Kidney tubule cell (primary cell): ENCODE data around the gene ZNF101.
A peak's percentile ranks its signal among the peaks of the same experiment; 100 is the strongest.
"Not testable (repeated sequence)": the region's sequence is repeated elsewhere in the genome, so short reads cannot be mapped to it uniquely, and the experiment has no call there.

Source experiments
- DNase-seq: peaks from one replicate; pipeline ENCODE4 v3.0.0-alpha.2; 2018; ENCODE audit warnings: low spot score

The ZNF101 gene

GRCh38 chr19:19661675-19662251 is 6.9 kb upstream of the ZNF101 start:
- DNase-seq, result no peak

- DNase-seq, result no peak
Observed at GRCh38 chr19:19662344-19662743, 6.3 kb upstream of the ZNF101 start.

GRCh38 chr19:19662871-19663255 is 5.8 kb upstream of the ZNF101 start:
- DNase-seq, result no peak

GRCh38 chr19:19663256-19664120 is 5.2 kb upstream of the ZNF101 start, which contains the start of gene ATP13A1:
Gene ATP13A1 (minus strand): TSS chr19:19663676. CDS start chr19:19663666, 10 bp downstream.
- peak; percentile 99 for DNase-seq

- DNase-seq, result not testable (repeated sequence)
Observed at GRCh38 chr19:19665420-19665948, 3.2 kb upstream of the ZNF101 start.

DNA sequence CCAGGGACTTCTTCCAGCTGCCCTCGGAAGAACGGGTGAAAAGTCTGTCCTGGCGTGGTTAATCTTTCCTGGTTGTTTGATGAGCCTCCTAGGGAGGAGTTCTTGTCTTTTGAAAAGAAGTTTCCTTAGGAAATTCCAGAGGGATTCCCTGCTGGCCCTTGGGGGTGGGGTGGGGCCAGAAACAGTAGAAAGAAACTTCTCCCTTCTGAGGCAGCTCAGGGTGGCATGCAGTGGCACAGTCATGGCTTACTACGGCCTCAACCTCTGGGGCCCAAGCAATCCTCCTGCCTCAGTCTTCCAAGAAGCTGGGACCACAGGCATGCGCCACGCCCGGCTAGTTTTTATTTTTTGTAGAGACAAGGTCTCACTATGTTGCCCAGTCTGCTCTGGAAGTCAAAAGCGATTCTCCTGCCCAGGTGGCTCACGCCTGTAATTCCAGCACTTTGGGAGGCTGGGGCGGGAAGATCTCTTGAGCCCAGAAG is 1.5 kb downstream of the ZNF101 start:
- DNase-seq, result peak; percentile 38

GRCh38 chr19:19672816-19673215 is 4.2 kb downstream of the ZNF101 start:
- peak; percentile 68 for DNase-seq

- no peak for DNase-seq
Observed at GRCh38 chr19:19674315-19674714, 5.7 kb downstream of the ZNF101 start.

DNA sequence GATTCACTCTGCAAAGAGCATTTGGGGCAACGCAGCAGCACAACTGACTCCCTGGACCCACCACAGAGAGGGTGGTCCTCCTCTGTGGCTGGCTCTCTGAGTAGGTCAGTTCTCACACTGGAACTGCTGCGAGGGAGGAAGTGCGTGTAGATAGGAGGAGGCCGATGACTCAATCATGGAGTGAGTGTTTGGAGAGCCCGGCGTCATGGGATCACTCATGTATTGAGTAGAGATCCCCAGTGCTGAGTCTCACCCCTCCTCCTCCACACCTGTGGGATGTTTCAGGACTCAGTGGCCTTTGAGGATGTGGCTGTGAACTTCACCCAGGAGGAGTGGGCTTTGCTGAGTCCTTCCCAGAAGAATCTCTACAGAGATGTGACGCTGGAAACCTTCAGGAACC is 8.9 kb downstream of the ZNF101 start:
- no peak for DNase-seq

GRCh38 chr19:19679176-19680073 is 10.8 kb downstream of the ZNF101 start:
- DNase-seq, result no peak

DNA sequence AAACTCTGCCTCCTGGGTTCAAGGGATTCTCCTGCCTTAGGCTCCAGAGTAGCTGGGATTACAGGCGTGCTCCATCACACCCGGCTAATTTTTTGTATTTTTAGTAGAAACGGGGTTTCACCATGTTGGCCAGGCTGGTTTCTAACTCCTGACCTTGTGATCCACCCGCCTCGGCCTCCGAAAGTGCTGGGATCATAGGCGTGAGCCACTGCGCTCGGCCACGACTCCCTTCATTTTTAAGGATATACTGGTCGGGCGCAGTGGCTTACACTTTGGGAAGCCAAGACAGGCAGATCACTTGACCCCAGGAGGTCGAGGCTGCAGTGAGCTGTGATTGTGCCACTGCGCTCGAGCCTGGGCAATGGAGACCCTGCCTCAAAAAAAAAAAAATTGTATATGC is 17.5 kb downstream of the ZNF101 start:
- not testable (repeated sequence) for DNase-seq

DNA sequence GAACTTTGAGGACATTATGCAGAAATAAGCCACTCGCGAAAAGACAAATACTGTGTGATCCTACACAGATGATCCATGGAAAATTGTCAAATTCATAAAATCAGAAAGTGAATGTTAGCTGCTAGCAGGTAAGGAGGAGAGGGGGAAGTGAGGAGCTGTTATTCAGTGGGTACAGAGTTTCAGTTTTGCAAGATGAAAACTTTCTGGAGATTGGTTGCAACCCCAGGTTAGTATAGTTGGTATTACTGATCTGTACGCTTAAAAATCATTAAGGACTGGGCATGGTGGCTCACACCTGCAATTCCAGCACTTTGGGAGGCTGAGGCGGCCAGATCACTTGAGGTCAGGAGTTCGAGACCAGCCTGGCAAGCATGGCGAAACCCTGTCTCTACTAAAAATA is 17.9 kb downstream of the ZNF101 start:
- DNase-seq, result no peak

GRCh38 chr19:19687090-19687489 is 18.5 kb downstream of the ZNF101 start:
- no peak for DNase-seq

DNA sequence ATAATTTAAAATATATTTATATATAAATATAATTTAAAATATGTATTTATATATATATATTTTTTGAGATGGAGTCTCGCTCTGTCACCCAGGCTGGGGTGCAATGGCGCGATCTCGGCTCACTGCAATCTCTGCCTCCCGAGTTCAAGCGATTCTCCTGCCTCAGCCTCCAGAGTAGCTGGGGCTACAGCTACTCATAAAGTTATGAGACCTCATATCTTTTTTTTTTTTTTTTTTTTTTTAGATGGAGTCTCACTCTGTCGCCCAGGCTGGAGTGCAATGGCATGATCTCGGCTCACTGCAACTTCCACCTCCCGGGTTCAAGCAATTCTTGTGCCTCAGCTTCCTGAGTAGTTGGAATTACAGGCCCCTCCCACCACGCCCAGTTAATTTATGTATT is 20.4 kb downstream of the ZNF101 start:
- not testable (repeated sequence) for DNase-seq

GRCh38 chr19:19691683-19692082 is 23.0 kb downstream of the ZNF101 start:
- DNase-seq, result no peak

DNA sequence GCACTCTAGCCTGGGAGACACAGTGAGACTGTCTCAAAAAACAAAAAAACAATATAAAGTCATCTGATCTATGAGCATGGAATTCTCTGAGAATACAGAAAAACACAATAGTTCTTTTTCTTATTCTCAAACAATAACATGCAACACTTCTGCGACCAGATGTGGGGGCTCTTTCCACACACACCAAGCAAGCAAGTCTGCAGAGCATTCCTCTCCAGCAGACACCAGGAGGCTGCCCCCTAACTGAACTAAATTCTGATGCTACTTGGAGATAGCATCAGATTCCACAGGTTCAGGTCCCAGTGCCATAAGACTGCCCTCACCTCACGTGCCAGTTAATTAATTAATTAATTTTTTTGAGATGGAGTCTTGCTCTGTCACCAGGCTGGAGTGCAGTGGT is 27.7 kb downstream of the ZNF101 start:
- DNase-seq, result no peak

GRCh38 chr19:19697589-19697988 is 28.9 kb downstream of the ZNF101 start:
- DNase-seq, result no peak

- not testable (repeated sequence) for DNase-seq
Observed at GRCh38 chr19:19700493-19700892, 31.9 kb downstream of the ZNF101 start.

GRCh38 chr19:19704836-19705235 is 36.2 kb downstream of the ZNF101 start:
- no peak for DNase-seq

DNA sequence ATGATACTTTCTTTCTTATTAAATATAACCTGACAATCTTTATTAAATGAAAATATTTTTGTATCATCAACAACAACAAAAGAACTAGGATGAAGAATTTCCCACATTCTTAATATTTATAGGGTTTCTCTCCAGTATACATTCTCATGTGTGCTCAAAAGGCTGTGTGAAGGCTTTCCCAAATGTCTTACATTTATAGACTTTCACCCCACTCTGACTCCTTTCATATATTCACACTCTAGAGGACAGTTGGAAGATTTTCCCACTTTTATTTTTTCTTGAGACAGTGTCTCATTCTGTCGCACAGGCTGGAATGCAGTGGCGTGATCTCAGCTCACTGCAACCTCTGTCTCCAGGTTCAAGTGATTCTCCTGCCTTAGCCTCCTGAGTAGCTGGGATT is 41.9 kb downstream of the ZNF101 start:
- DNase-seq, result no peak

DNA sequence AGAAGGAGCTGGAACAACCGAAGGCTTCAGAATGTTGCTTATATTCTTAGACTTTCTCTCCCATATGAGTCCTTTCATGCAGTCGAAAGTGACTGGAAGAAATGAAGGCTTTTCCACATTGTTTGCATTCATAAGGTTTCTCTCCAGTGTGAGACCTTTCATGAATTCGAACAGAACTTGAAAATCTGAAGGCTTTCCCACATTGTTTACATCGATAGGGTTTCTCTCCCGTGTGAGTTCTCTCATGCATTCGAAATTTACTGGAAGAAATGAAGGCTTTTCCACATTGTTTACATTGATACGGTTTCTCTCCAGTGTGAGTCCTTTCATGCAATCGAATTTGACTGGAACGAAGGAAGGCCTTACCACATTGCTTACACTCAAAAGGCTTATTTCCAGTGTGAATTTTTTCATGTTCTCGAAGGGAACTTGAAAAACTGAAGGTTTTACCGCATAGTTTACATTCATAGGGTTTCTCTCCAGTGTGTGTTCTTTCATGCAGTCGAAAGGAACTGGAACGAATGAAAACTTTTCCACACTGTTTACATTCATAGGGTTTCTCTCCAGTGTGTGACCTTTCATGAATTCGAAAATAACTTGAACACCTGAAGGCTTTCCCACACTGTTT is 42.8 kb downstream of the ZNF101 start:
- DNase-seq, result no peak
